ENCODE measurements around the gene CPEB3. TPM values are rescaled to one million over a fixed set of nuclear protein-coding genes. Genes with fewer than 3 reads are reported as not detected.

Gene CPEB3
- total RNA-seq, 1 experiment from 2014 or later, result 1.0 TPM

- no peak overlapping the region for H3K4me2 ChIP-seq (ENCODE audit: insufficient read depth, insufficient read length, low read length)
- H2BK20ac ChIP-seq (ENCODE audit: low read depth, low read length, poor library complexity, severe bottlenecking), result no peak overlapping the region
- no peaks in the 10 kb centered on the region for H3K27me3 Mint-ChIP-seq (ENCODE audit: low read depth)
- no peaks in the 10 kb centered on the region for H3K9me3 ChIP-seq (ENCODE audit: control insufficient read depth, low read depth, low read length)
- H2AFZ ChIP-seq (ENCODE audit: low read length), result no peak overlapping the region
- no peak overlapping the region for H3K14ac ChIP-seq (ENCODE audit: insufficient read depth, low read length)
- H2BK15ac ChIP-seq (ENCODE audit: low read depth, low read length), result no peak overlapping the region
- no peak overlapping the region for H2BK120ac ChIP-seq (ENCODE audit: low read depth, low read length, poor library complexity, severe bottlenecking)
- H3K23ac ChIP-seq (ENCODE audit: insufficient read length, low read depth, low read length), result no peak overlapping the region
- no peaks in the 10 kb centered on the region for H3K9me3 Mint-ChIP-seq
- H4K5ac ChIP-seq (ENCODE audit: insufficient read length, low read depth, low read length), result no peak overlapping the region
- no peak overlapping the region for H3T11ph ChIP-seq (ENCODE audit: low read length)
- no peak overlapping the region for H4K91ac ChIP-seq (ENCODE audit: insufficient read length, low read depth, low read length)
- H4K8ac ChIP-seq (replicated peaks; ENCODE audit: insufficient read length, low read depth, low read length), result no peak overlapping the region
- no peak overlapping the region for H3K18ac ChIP-seq (ENCODE audit: insufficient read length, low read depth, low read length)
- no peak overlapping the region for H3K56ac ChIP-seq (ENCODE audit: insufficient read length, low read depth, low read length)
- no peak overlapping the region for H2BK5ac ChIP-seq (ENCODE audit: insufficient read length, low read length)
- no peak overlapping the region for H3K4me3 Mint-ChIP-seq
- no peak for DNase-seq
- H3K23me2 ChIP-seq (ENCODE audit: insufficient read length, low read depth, low read length, poor library complexity, severe bottlenecking), result no peaks in the 10 kb centered on the region
- TF ChIP-seq, protein P1, sequence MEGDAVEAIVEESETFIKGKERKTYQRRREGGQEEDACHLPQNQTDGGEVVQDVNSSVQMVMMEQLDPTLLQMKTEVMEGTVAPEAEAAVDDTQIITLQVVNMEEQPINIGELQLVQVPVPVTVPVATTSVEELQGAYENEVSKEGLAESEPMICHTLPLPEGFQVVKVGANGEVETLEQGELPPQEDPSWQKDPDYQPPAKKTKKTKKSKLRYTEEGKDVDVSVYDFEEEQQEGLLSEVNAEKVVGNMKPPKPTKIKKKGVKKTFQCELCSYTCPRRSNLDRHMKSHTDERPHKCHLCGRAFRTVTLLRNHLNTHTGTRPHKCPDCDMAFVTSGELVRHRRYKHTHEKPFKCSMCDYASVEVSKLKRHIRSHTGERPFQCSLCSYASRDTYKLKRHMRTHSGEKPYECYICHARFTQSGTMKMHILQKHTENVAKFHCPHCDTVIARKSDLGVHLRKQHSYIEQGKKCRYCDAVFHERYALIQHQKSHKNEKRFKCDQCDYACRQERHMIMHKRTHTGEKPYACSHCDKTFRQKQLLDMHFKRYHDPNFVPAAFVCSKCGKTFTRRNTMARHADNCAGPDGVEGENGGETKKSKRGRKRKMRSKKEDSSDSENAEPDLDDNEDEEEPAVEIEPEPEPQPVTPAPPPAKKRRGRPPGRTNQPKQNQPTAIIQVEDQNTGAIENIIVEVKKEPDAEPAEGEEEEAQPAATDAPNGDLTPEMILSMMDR (conservative IDR thresholded peaks at IDR 0.05), result no peak
- H3K79me2 ChIP-seq (ENCODE audit: insufficient read depth, low read length), result no peaks in the 10 kb centered on the region
- no peak overlapping the region for H3K4ac ChIP-seq (ENCODE audit: low read depth, low read length)
- no peak overlapping the region for H3K9ac ChIP-seq (ENCODE audit: extremely low read depth, insufficient read length, low read length)
- no peak overlapping the region for H3K27ac ChIP-seq (ENCODE audit: insufficient read length, low read depth, low read length)
- H3K4me1 Mint-ChIP-seq, result peaks cover 0 to under 1% of the 10 kb centered on the region in 2 experiments; a peak in 1 of 4 replicates
- no CpG with 5 or more reads among the region's 4 CpGs for WGBS (ENCODE audit: extremely low coverage, insufficient read length, low lambda C conversion rate)
- H3K4me1 ChIP-seq (ENCODE audit: insufficient read depth, low read length), result no peaks in the 10 kb centered on the region
- H2BK12ac ChIP-seq (ENCODE audit: insufficient read length, low read depth, low read length), result no peak overlapping the region
- no peaks in the 10 kb centered on the region for H4K20me1 ChIP-seq (ENCODE audit: control insufficient read depth, insufficient read depth, insufficient read length)
- no peaks in the 10 kb centered on the region for H3K79me1 ChIP-seq (ENCODE audit: insufficient read depth, low read depth, low read length, poor library complexity, severe bottlenecking)
- no peaks in the 10 kb centered on the region for H3K27me3 ChIP-seq (ENCODE audit: insufficient read depth, low read length)
- no peaks in the 10 kb centered on the region for H3K36me3 Mint-ChIP-seq (ENCODE audit: insufficient read depth in 1 of 3, low read depth in 3 of 3)
- no peak overlapping the region for H3K27ac Mint-ChIP-seq
- H2AK5ac ChIP-seq (ENCODE audit: insufficient read length, low read length), result no peak overlapping the region
Measured at GRCh38 chr10:92278996-92279696, 11.7 kb downstream of the CPEB3 start.
